H1 (cell line): ENCODE measurements around the gene HACD4. TPM values are rescaled to one million over a fixed set of nuclear protein-coding genes. Genes with fewer than 3 reads are reported as not detected.

Experiments used
- CHD2 ChIP-seq: IDR thresholded peaks from 2 replicates; pipeline ENCODE4 v1.6.1; 2012; ENCODE audit warnings: low read length, improper control_type of control experiment
- EGR1 ChIP-seq: IDR thresholded peaks from 2 replicates; pipeline ENCODE4 v1.6.1; 2011; ENCODE audit warnings: low read depth, low read length, borderline replicate concordance
- TBP ChIP-seq: IDR thresholded peaks from 2 replicates; pipeline ENCODE4 v1.6.1; 2011; ENCODE audit warnings: low read depth, low read length, improper control_type of control experiment
- polyA plus RNA-seq, 7 experiments: library from polyadenylated mRNA; depleted of rRNA in 3 of 7; stranded (reverse) in 5 of 7; unstranded in 2 of 7; fragments of >200 nt in 5 of 7; fragments of 200-250 nt in 2 of 7; gene quantifications; 1 replicate in 5 of 7; 2 replicates in 1 of 7; 4 replicates in 1 of 7; pipeline versions ENCODE4 v1.2.1 to v1.2.3, GENCODE V29; 2011 to 2013; ENCODE audit warnings: missing spikeins in 2 of 7, mixed read lengths in 2 of 7
- total RNA-seq: library from RNA; stranded (reverse); fragmentation: NEBNext Ultra II Directional; extraction: Animal tissue kit (Norgen Biotek cat#: 25700); gene quantifications from 2 replicates; pipeline ENCODE4 v1.2.1, GENCODE V29; 2021

Gene HACD4
- total and polyA plus RNA-seq, 2 of the 8 experiments (the other 6 are each of a cell fraction or from before 2014, with no cell fraction given): 0.65 to 0.86 TPM

DNA sequence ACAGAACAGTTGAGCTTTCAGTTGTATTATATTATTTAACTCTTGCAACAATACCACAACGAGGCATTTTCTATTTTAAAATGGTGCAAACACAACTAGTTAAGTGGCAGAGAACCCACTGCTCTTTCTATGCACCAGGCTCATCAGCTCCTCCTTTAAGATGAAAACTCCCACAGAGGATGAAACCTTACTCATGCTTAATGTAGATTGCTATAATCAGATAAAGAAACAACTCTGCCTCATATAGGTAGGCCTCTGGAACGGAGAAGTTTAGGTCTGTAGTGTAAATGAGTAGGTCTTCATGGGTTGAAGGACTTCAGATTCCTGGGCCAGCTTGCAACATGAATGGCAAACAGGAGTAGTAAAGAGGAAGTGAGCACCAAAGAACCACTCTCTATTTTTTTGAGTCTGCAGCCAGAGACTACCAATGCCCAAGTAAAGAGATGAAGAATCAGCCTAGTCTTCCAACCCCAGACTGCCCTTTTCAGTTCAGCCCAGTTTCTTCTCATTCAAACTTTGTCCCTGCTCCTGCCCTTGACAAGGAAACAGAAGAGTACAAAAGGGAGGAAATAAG is 33.9 kb downstream of the HACD4 start (continued):
- TF ChIP-seq CHD2 (no peak), EGR1 (no peak), TBP (no peak)
- TF ChIP-seq, all 59 proteins: peak for 0
